ENCODE data around the gene ERLIN1. TPM values are rescaled to one million over a fixed set of nuclear protein-coding genes. Genes with fewer than 3 reads are reported as not detected.

The ERLIN1 gene
- total RNA-seq, 1 experiment from 2014 or later, result 33.0 TPM

- H3K9me3 Mint-ChIP-seq, result no peaks in the 10 kb centered on the region
- no peak overlapping the region for H3K4me3 Mint-ChIP-seq
These were observed 18.1 kb downstream of the ERLIN1 start for GRCh38 chr10:100167553-100168312.

More at GRCh38 chr10:100167553-100168312, 18.1 kb downstream of the ERLIN1 start:
- Histone ChIP-seq H3K18ac (ENCODE audit: insufficient read length, low read depth, low read length) (no peak overlapping the region), H3K4ac (ENCODE audit: low read depth, low read length) (no peak overlapping the region), H3T11ph (ENCODE audit: low read length) (no peak overlapping the region), H3K9ac (ENCODE audit: extremely low read depth, insufficient read length, low read length) (no peak overlapping the region), H3K56ac (ENCODE audit: insufficient read length, low read depth, low read length) (no peak overlapping the region), H3K9me3 (ENCODE audit: control insufficient read depth, low read depth, low read length) (no peaks in the 10 kb centered on the region), H4K20me1 (ENCODE audit: control insufficient read depth, insufficient read depth, insufficient read length) (no peaks in the 10 kb centered on the region), H2BK5ac (ENCODE audit: insufficient read length, low read length) (no peak overlapping the region), H3K79me1 (ENCODE audit: insufficient read depth, low read depth, low read length, poor library complexity, severe bottlenecking) (no peaks in the 10 kb centered on the region), H3K14ac (ENCODE audit: insufficient read depth, low read length) (no peak overlapping the region), H3K4me1 (ENCODE audit: insufficient read depth, low read length) (no peaks in the 10 kb centered on the region), H4K91ac (ENCODE audit: insufficient read length, low read depth, low read length) (no peak overlapping the region), H2BK15ac (ENCODE audit: low read depth, low read length) (no peak overlapping the region), H2BK12ac (ENCODE audit: insufficient read length, low read depth, low read length) (no peak overlapping the region), H3K4me2 (ENCODE audit: insufficient read depth, insufficient read length, low read length) (no peak overlapping the region), H3K23ac (ENCODE audit: insufficient read length, low read depth, low read length) (no peak overlapping the region), H4K5ac (ENCODE audit: insufficient read length, low read depth, low read length) (no peak overlapping the region), H3K27me3 (ENCODE audit: insufficient read depth, low read length) (no peaks in the 10 kb centered on the region), H3K23me2 (ENCODE audit: insufficient read length, low read depth, low read length, poor library complexity, severe bottlenecking) (no peaks in the 10 kb centered on the region), H2AFZ (ENCODE audit: low read length) (no peak overlapping the region), H4K8ac (replicated peaks; ENCODE audit: insufficient read length, low read depth, low read length) (no peak overlapping the region), H2BK120ac (ENCODE audit: low read depth, low read length, poor library complexity, severe bottlenecking) (no peak overlapping the region), H2BK20ac (ENCODE audit: low read depth, low read length, poor library complexity, severe bottlenecking) (no peak overlapping the region), H3K27ac (ENCODE audit: insufficient read length, low read depth, low read length) (no peak overlapping the region), H2AK5ac (ENCODE audit: insufficient read length, low read length) (no peak overlapping the region), H3K79me2 (ENCODE audit: insufficient read depth, low read length) (no peaks in the 10 kb centered on the region)
- TF ChIP-seq, protein P1, sequence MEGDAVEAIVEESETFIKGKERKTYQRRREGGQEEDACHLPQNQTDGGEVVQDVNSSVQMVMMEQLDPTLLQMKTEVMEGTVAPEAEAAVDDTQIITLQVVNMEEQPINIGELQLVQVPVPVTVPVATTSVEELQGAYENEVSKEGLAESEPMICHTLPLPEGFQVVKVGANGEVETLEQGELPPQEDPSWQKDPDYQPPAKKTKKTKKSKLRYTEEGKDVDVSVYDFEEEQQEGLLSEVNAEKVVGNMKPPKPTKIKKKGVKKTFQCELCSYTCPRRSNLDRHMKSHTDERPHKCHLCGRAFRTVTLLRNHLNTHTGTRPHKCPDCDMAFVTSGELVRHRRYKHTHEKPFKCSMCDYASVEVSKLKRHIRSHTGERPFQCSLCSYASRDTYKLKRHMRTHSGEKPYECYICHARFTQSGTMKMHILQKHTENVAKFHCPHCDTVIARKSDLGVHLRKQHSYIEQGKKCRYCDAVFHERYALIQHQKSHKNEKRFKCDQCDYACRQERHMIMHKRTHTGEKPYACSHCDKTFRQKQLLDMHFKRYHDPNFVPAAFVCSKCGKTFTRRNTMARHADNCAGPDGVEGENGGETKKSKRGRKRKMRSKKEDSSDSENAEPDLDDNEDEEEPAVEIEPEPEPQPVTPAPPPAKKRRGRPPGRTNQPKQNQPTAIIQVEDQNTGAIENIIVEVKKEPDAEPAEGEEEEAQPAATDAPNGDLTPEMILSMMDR (conservative IDR thresholded peaks at IDR 0.05), result no peak
- Mint-ChIP-seq H3K27ac (no peak overlapping the region), H3K27me3 (ENCODE audit: low read depth) (no peaks in the 10 kb centered on the region), H3K36me3 (ENCODE audit: insufficient read depth in 1 of 3, low read depth in 3 of 3) (peaks cover 2 to 17% (median 17%) of the 10 kb centered on the region in 3 experiments; a peak in 5 of 7 replicates), H3K4me1 (no peaks in the 10 kb centered on the region)
- no CpG with 5 or more reads among the region's 5 CpGs for WGBS (ENCODE audit: extremely low coverage, insufficient read length, low lambda C conversion rate)
- no peak for DNase-seq
